Liver (tissue), 9 donors: ENCODE measurements around the gene POFUT2. TPM values are rescaled to one million over a fixed set of nuclear protein-coding genes. Genes with fewer than 3 reads are reported as not detected.

Experiments used
- DNase-seq: peaks from one replicate; pipeline ENCODE4 v3.0.0-alpha.2; 2017; ENCODE audit warnings: low spot score
- H3K27ac ChIP-seq, 2 donors: one replicate each; pipeline ENCODE4 v1.7.0; 2013; ENCODE audit warnings: inconsistent platforms in 2 of 2, low read length in 2 of 2, control low read depth in 1 of 2, low read depth in 1 of 2, mild to moderate bottlenecking in 1 of 2
- H3K27me3 ChIP-seq, 4 donors: one replicate each; pipeline versions ENCODE4 v1.6.1 to v1.7.0; 2013; ENCODE audit warnings: low read length in 3 of 4, inconsistent platforms in 1 of 4, mild to moderate bottlenecking in 1 of 4, moderate library complexity in 1 of 4; ENCODE audit not compliant: control insufficient read depth in 4 of 4, insufficient read depth in 4 of 4
- H3K36me3 ChIP-seq, 4 donors: one replicate each; pipeline versions ENCODE4 v1.6.1 to v1.7.0; 2013; ENCODE audit warnings: low read length in 3 of 4, mild to moderate bottlenecking in 3 of 4, low read depth in 1 of 4, moderate library complexity in 1 of 4; ENCODE audit not compliant: control insufficient read depth in 4 of 4, insufficient read depth in 3 of 4
- H3K4me1 ChIP-seq, 4 donors: one replicate each; pipeline versions ENCODE4 v1.6.1 to v1.7.0; 2013; ENCODE audit warnings: low read length in 3 of 4, mild to moderate bottlenecking in 3 of 4, moderate library complexity in 1 of 4; ENCODE audit not compliant: control insufficient read depth in 4 of 4, insufficient read depth in 4 of 4
- H3K4me3 ChIP-seq, 3 donors: one replicate each; pipeline versions ENCODE4 v1.6.1 to v1.7.0; 2013; ENCODE audit warnings: low read length in 3 of 3, control low read depth in 1 of 3, low read depth in 1 of 3, mild to moderate bottlenecking in 1 of 3
- H3K9ac ChIP-seq, 2 donors: one replicate each; pipeline ENCODE4 v1.7.0; 2013; ENCODE audit warnings: low read length in 2 of 2, mild to moderate bottlenecking in 2 of 2, moderate library complexity in 2 of 2, control low read depth in 1 of 2, low read depth in 1 of 2
- H3K9me3 ChIP-seq, 4 donors: one replicate each; pipeline versions ENCODE4 v1.6.1 to v1.7.0; 2013; ENCODE audit warnings: low read length in 3 of 4; ENCODE audit not compliant: control insufficient read depth in 4 of 4
- ATF3 ChIP-seq: IDR thresholded peaks from 2 replicates; pipeline ENCODE4 v1.6.1; 2016; ENCODE audit warnings: antibody characterized with exemption
- CTCF ChIP-seq: fragments of 150-350 bp; IDR thresholded peaks from 2 replicates; pipeline ENCODE4 v1.5.1; 2017; ENCODE audit warnings: improper control_type of control experiment, low read depth, low read length; ENCODE audit not compliant: missing input control
- EGR1 ChIP-seq, 2 donors: IDR thresholded peaks; 2 replicates each; pipeline ENCODE4 v1.6.1; 2016 to 2018; ENCODE audit warnings: antibody characterized with exemption in 2 of 2, low read depth in 2 of 2
- JUND ChIP-seq, 2 donors: IDR thresholded peaks; 2 replicates each; pipeline ENCODE4 v1.6.1; 2016; ENCODE audit warnings: antibody characterized with exemption in 2 of 2
- NR2F2 ChIP-seq: IDR thresholded peaks from 2 replicates; pipeline ENCODE4 v1.6.1; 2016; ENCODE audit warnings: antibody characterized with exemption
- RAD21 ChIP-seq, 2 donors: IDR thresholded peaks; 2 replicates each; pipeline ENCODE4 v1.6.1; 2016; ENCODE audit warnings: antibody characterized with exemption in 2 of 2, mild to moderate bottlenecking in 2 of 2
- REST ChIP-seq: IDR thresholded peaks from 2 replicates; pipeline ENCODE4 v1.6.1; 2016; ENCODE audit warnings: antibody characterized with exemption, mild to moderate bottlenecking
- RXRA ChIP-seq, 2 donors: IDR thresholded peaks; 2 replicates each; pipeline ENCODE4 v1.6.1; 2017 to 2018; ENCODE audit warnings: antibody characterized with exemption in 2 of 2, mild to moderate bottlenecking in 1 of 2
- ZBTB33 ChIP-seq: IDR thresholded peaks from 2 replicates; pipeline ENCODE4 v1.6.1; 2016; ENCODE audit warnings: antibody characterized with exemption
- WGBS: extraction: QIAGEN DNeasy Blood & Tissue Kit; methylation state at CpG from one replicate; pipeline ENCODE4 v1.1.7; 2013; 5-methylcytosine and 5-hydroxymethylcytosine counted together
- polyA plus RNA-seq, 2 donors: library from polyadenylated mRNA; stranded (reverse) in 1 of 2; unstranded in 1 of 2; fragments of 200-250 nt in 1 of 2; fragments of >200 nt in 1 of 2; fragmentation: Nextera tagmentation in 1 of 2; extraction: Ambion mirVana in 1 of 2; gene quantifications; one replicate each; pipeline versions ENCODE4 v1.2.1 to v1.2.3, GENCODE V29; 2013 to 2015
- total RNA-seq, 2 donors: library from RNA; depleted of rRNA; stranded (reverse); fragments of >200 nt; gene quantifications; one replicate each; pipeline ENCODE4 v1.2.3, GENCODE V29; 2014
- donor health status: healthy.
- donor health status: healthy.
- donor health status: healthy.
- donor health status: healthy.
- donor health status: healthy.

The POFUT2 gene
- total and polyA plus RNA-seq, 4 donors: 3.3 to 15.6 (median 7.9) TPM

- TF ChIP-seq EGR1 (IDR thresholded peaks at IDR 0.05; ENCODE audit: low read depth in 2 of 2) (no peak), RAD21 (IDR thresholded peaks at IDR 0.05) (no peak), NR2F2 (no peak)
- no peak overlapping the region for H3K4me3 ChIP-seq
- no peak overlapping the region for H3K9ac ChIP-seq
- peaks cover 0 to 2% (median 0%) of the 10 kb centered on the region in 4 donors for H3K4me1 ChIP-seq
- 97% methylated on average over 29 of the region's 29 CpGs for whole genome bisulfite sequencing
- peaks cover 0 to 7% (median 2%) of the 10 kb centered on the region in 4 donors for H3K36me3 ChIP-seq
- no peak for DNase-seq
- H3K9me3 ChIP-seq: no peaks in the 10 kb centered on the region
- no peaks in the 10 kb centered on the region for H3K27me3 ChIP-seq
- H3K27ac ChIP-seq: no peak overlapping the region
Measured at GRCh38 chr21:45220714-45221490, 66.8 kb downstream of the POFUT2 start.

GRCh38 chr21:45220071-45220481 is 67.6 kb downstream of the POFUT2 start:
- H3K9ac ChIP-seq: no peak overlapping the region

GRCh38 chr21:45219517-45219916 is 68.2 kb downstream of the POFUT2 start:
- Histone ChIP-seq H3K4me1 (peaks cover 0 to 2% (median 0%) of the 10 kb centered on the region in 4 donors), H3K4me3 (no peak overlapping the region), H3K36me3 (peaks cover 0 to 7% (median 1%) of the 10 kb centered on the region in 4 donors), H3K9ac (no peak overlapping the region), H3K9me3 (no peaks in the 10 kb centered on the region), H3K27me3 (no peaks in the 10 kb centered on the region), H3K27ac (no peak overlapping the region)
- 95% methylated on average over 6 of the region's 6 CpGs for WGBS
- no peak for DNase-seq
- TF ChIP-seq RAD21 (IDR thresholded peaks at IDR 0.05) (no peak), ZBTB33 (no peak), CTCF (no peak), JUND (IDR thresholded peaks at IDR 0.05) (no peak), REST (no peak)

More at GRCh38 chr21:45220071-45220481, 67.6 kb downstream of the POFUT2 start:
- Histone ChIP-seq H3K9me3 (no peaks in the 10 kb centered on the region), H3K27me3 (no peaks in the 10 kb centered on the region), H3K4me3 (no peak overlapping the region), H3K36me3 (peaks cover 0 to 7% (median 1%) of the 10 kb centered on the region in 4 donors), H3K27ac (no peak overlapping the region), H3K4me1 (peaks cover 0 to 2% (median 0%) of the 10 kb centered on the region in 4 donors)
- WGBS: 93% methylated on average over 4 of the region's 4 CpGs
- no peak for TF ChIP-seq JUND (IDR thresholded peaks at IDR 0.05)
- TF ChIP-seq REST: no peak
- no peak for TF ChIP-seq ATF3
- TF ChIP-seq RXRA (IDR thresholded peaks at IDR 0.05): no peak
- no peak for DNase-seq
